HL-60/S4 (cell line): ENCODE results near the gene TRDN.
"Not testable (repeated sequence)": the region's sequence is repeated elsewhere in the genome, so short reads cannot be mapped to it uniquely, and the experiment has no call there.

Experiments
- in situ Hi-C: fragments of 300-500 bp; cut with MboI; formaldehyde crosslinking; loops from 2 replicates; pipeline ENCODE4 v1.14.3; 2022; ENCODE audit warnings: low sequenced_read_pairs

The TRDN gene

GRCh38 chr6:123632641-123633040 is 4.1 kb downstream of the TRDN start:
- in situ Hi-C loops = no loop called here

GRCh38 chr6:123629258-123629941 is 7.3 kb downstream of the TRDN start:
- in situ Hi-C loops = no loop called here

DNA sequence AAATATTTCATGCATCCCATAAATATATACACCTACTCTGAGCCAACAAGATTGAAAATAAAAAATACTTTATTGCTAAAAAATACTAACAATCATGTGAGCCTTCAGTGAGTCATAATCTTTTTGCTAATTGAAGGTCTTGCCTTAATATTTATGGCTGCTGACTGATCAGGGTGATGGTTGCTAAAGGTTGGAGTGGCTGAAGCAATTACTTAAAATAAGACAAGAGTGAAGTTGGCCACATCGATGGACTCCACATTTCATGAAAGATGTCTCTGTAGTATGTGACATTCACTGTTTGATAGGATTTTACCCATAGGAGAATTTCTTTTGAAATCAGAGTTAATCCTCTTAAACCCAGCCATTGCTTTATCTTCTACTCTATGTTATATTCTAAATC is 11.1 kb downstream of the TRDN start:
- in situ Hi-C loops = no loop called here

DNA sequence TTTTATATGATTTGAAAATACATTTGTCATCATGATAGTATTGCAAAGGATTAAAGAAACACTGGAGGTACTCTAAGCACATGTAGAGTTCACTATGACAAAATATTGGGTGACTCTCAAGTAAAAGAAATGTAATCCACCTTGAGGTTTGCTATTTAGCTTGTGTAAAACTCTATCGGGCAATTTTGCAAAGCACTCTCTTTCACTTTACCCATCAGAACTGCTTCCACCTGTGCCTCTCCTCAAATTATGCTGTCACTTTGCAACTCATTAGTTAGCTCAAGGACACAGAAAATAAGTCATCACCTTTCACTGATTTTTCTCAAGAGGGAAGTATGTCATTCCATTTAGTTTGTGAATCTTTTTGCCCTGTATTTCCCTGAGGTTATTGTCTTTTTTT is 14.0 kb downstream of the TRDN start:
- in situ Hi-C loops = no loop called here

GRCh38 chr6:123619156-123619555 is 17.6 kb downstream of the TRDN start:
- in situ Hi-C loops = no loop called here

GRCh38 chr6:123616942-123617341 is 19.8 kb downstream of the TRDN start:
- in situ Hi-C loops = no loop called here

- in situ Hi-C loops = no loop called here
Measured at GRCh38 chr6:123616016-123616415, 20.7 kb downstream of the TRDN start.

DNA sequence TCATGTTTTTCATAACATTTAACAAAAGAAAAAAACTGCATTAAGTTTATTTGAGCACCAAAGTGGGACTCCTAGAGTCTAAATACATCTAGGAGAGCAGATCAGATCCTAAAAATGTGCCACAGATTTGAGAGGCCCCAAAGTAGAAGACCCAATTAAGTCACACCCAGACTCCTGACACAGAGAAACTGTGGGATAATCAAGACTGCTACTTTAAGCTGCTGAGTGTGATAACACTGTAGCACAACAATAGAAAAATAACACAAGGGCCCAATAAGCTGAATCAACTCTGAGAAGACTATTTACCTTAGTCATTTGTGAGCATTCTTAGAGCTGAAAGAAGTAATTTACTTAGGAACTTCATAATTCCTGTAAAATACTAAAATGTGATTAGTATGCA is 26.0 kb downstream of the TRDN start:
- in situ Hi-C loops = no loop called here

- in situ Hi-C loops = no loop called here
Measured at GRCh38 chr6:123604067-123604466, 32.7 kb downstream of the TRDN start.

DNA sequence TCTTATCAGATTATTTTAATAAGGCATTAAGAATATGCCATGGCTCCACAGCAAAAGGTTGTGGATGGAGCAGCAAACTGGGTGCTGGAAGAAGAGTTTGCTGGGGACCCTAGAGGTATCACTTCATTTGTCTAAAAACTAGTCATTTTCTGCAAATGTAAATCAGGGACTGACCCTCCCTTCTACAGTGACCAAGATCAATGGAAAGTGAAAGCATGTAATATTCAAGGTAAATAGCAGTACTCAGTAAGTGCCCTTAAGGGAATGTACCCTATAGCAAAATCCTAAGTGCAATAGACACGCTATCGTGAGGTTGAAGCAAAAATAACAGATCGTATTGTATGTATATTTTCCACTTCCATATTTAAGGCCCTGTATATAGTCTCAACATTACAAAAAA is 38.7 kb downstream of the TRDN start:
- in situ Hi-C loops = no loop called here

DNA sequence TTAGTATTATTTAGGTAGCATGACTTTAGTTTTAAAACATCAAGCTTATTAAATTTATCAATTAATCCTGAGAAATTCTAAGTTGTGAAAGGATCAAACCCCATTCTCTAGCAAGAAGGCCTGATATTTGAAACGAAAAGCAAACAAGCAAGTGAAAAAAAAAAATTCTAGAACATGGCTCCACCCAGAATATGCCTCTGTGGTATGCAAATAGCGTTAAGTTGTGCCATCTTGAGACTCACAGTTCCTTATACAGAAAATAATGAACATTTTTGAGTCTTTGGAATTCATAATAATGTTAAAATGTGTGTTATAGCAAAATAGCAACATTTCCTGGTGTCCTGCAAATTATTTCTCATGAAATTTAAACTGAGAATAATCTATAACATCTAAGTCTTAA is 42.0 kb downstream of the TRDN start:
- in situ Hi-C loops = no loop called here

- in situ Hi-C loops = no loop called here
Measured at GRCh38 chr6:123592426-123592825, 44.3 kb downstream of the TRDN start.

- in situ Hi-C loops = no loop called here
Measured at GRCh38 chr6:123589973-123590372, 46.8 kb downstream of the TRDN start.

DNA sequence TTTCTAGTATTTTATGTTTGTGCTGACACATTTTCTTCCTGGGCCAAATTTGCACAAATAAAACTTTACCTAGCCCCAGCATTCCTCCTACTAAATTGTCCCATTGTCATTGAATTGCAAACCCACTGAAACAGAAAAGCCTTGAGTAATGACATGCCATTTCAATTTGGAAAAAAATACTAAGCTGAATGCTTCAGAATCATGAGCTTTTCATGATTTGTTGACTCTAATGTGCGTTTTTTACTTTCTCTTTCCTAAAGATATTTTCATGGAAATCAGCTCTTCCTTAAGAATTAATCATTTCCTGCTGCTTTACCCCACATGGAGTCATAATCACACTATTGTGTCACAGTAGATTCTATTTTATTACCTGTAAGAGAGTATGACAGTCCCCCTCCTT is 47.4 kb downstream of the TRDN start:
- in situ Hi-C loops = no loop called here

DNA sequence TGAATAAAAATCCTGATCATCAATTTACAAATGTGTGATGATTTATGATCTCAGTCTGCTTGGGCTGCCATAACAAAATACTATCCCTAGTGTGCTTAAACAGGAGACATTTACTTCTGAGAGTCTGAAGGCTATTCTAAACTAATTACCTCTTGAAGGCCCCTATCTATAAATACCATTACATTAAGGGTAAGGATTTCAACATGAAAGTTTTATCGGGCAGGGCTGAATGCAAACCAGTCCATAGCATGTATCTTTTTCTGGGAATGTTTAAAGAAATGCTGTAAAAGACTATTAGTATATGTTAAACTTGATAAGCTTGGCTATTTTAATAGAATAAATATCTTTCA is 48.2 kb downstream of the TRDN start:
- in situ Hi-C loops = no loop called here

GRCh38 chr6:123587838-123588545 is 48.8 kb downstream of the TRDN start:
- in situ Hi-C loops = no loop called here

- in situ Hi-C loops = not testable (repeated sequence)
Measured at GRCh38 chr6:123587407-123587806, 49.3 kb downstream of the TRDN start.

- in situ Hi-C loops = no loop called here
Measured at GRCh38 chr6:123580331-123580730, 56.4 kb downstream of the TRDN start.

DNA sequence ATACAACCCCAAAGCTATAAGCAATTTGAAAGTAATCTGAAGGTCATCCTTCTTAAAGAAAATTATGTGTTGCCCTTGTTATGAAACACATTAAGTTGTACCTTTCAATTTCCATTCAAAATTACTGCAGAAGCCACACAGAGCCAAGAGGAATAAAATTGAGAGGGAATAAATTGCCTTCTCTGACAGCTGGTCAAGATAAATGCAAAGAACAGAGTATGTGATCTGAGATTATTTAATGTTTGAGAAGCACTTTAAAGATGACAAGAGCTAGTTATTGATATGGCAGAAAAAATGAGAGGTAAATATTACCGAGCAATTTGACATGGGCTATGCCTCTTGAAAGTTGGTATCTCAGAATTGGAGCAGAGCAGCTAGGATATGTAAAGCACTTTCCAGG is 61.6 kb downstream of the TRDN start:
- in situ Hi-C loops = no loop called here

DNA sequence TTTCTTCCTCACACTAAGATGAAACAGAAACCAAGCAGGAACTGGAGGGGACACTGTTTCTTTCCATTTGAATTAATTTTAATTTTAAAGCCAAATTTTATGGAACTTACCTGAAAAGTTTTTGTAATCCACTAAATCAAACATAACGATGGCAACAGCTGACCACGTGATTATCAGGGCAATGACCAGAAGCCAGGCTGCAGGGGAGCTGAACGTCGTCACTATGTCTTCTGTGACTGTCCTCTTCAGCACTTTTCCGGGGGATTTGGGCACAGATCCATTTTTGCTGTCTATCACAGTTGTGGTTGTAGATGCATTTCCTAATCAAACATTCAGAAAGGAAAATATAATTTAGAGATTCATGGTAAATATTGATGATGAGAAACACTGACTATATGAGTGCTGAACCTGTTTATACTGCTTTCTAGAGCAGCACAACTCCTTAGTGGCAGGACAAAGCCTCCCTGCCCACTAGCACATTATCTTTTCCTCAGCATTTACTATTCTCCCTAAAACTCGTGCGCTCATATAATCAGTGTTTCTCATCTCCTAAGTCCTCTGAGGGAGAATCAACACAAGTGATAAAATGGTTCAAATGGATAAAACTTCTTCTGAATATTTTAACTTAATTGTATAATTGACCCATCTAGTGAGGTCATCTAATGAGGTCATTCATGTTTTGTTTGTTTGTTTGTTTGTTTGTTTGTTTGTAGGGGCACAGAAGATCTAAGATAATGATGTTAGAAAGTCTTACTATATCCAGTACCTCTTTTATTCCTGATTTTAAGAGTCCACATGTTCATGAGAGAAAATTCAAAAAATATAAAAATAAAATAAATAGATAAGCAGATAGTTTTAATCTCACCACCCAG is 65.7 kb downstream of the TRDN start:
- in situ Hi-C loops = no loop called here

GRCh38 chr6:123569575-123569974 is 67.2 kb downstream of the TRDN start:
- in situ Hi-C loops = no loop called here

- in situ Hi-C loops = no loop called here
Measured at GRCh38 chr6:123565529-123565928, 71.2 kb downstream of the TRDN start.
